ENCODE measurements around the gene PPP5C. TPM values are rescaled to one million over a fixed set of nuclear protein-coding genes. Genes with fewer than 3 reads are reported as not detected.
A peak's percentile ranks its signal among the peaks of the same experiment; 100 is the strongest.

Gene PPP5C
- total RNA-seq, 1 donor from 2014 or later: 70.9 TPM

DNA sequence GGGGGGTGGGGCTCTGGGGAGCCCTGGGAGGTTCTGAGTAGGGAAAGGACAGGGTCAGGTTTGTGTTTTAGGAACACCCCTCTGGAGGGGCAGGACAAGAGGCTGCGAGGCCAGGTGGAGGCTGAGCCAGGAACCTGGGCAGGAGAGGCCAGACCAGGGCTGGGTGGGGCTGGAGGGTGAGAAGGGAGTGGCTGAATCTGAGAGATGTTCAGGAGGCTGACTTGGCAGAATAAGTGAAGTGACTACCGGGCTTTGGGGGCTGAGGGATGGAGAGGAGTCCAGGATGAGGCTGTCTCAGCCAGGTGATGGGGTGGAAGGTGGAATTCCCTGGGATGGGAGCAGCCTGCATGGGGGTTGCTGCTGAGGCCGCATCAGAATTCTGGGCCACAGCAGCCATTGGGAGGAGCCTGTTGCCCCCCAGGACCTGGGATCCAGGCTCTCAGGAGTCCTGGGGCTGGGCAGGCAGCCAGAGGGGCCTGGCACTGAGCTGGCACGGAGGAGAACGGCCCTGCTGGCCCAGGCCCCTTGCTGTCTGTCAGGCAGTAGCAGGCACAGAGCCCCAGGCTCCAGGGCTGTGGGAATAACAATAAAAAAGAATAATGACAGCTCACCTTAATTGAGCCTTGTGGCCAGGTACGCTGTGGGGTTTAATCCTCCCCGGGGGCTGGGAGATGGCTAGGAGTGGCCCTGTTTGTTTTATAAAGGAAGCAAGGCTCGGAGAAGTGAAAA, 3.3 kb downstream of the PPP5C start:
- H3K36me3 Mint-ChIP-seq (ENCODE audit: low read depth, unreplicated experiment): peaks cover 10% of the 10 kb centered on the region
- no peaks in the 10 kb centered on the region for H3K9me3 Mint-ChIP-seq (ENCODE audit: unreplicated experiment)
- peaks cover 64% of the 10 kb centered on the region for H4K20me1 ChIP-seq (ENCODE audit: insufficient read depth, low read length)
- H3K4me2 ChIP-seq (ENCODE audit: low read length): peak overlapping the region; percentile 71
- no peaks in the 10 kb centered on the region for H3K9me3 ChIP-seq (ENCODE audit: insufficient read depth, low read depth, low read length)
- H3K27me3 ChIP-seq (ENCODE audit: insufficient read depth, low read length): no peaks in the 10 kb centered on the region
- peaks cover 25% of the 10 kb centered on the region for H3K4me1 Mint-ChIP-seq (ENCODE audit: low read depth, unreplicated experiment)
- peaks cover 80% of the 10 kb centered on the region for H3K79me2 ChIP-seq (ENCODE audit: insufficient read depth, low read length)
- no peak for FAIRE-seq
- H3K4me3 ChIP-seq (ENCODE audit: insufficient read depth, low read depth, low read length): no peak overlapping the region
- peaks cover 15% of the 10 kb centered on the region for H3K36me3 ChIP-seq (ENCODE audit: insufficient read depth, low read length)
- TF ChIP-seq, protein P1, sequence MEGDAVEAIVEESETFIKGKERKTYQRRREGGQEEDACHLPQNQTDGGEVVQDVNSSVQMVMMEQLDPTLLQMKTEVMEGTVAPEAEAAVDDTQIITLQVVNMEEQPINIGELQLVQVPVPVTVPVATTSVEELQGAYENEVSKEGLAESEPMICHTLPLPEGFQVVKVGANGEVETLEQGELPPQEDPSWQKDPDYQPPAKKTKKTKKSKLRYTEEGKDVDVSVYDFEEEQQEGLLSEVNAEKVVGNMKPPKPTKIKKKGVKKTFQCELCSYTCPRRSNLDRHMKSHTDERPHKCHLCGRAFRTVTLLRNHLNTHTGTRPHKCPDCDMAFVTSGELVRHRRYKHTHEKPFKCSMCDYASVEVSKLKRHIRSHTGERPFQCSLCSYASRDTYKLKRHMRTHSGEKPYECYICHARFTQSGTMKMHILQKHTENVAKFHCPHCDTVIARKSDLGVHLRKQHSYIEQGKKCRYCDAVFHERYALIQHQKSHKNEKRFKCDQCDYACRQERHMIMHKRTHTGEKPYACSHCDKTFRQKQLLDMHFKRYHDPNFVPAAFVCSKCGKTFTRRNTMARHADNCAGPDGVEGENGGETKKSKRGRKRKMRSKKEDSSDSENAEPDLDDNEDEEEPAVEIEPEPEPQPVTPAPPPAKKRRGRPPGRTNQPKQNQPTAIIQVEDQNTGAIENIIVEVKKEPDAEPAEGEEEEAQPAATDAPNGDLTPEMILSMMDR (IDR thresholded peaks at IDR 0.05; ENCODE audit: insufficient read depth, low read depth, low read length): no peak
- TF ChIP-seq EZH2 (IDR thresholded peaks at IDR 0.05; ENCODE audit: insufficient read depth, low read length): no peak
- no peak overlapping the region for H2AFZ ChIP-seq (ENCODE audit: low read depth, low read length)
- no peaks in the 10 kb centered on the region for H3K27me3 Mint-ChIP-seq (ENCODE audit: low read depth, unreplicated experiment)
- no peak overlapping the region for H3K4me3 Mint-ChIP-seq (ENCODE audit: unreplicated experiment)
- H3K27ac ChIP-seq (ENCODE audit: low read depth, low read length): peak overlapping the region; percentile 52
- peaks cover 33% of the 10 kb centered on the region for H3K4me1 ChIP-seq (ENCODE audit: insufficient read depth, low read length)
- DNase-seq (ENCODE audit: low read depth): no peak
- H3K27ac Mint-ChIP-seq (ENCODE audit: unreplicated experiment): no peak overlapping the region
- H3K9ac ChIP-seq (ENCODE audit: low read length): peak overlapping the region; percentile 42

DNA sequence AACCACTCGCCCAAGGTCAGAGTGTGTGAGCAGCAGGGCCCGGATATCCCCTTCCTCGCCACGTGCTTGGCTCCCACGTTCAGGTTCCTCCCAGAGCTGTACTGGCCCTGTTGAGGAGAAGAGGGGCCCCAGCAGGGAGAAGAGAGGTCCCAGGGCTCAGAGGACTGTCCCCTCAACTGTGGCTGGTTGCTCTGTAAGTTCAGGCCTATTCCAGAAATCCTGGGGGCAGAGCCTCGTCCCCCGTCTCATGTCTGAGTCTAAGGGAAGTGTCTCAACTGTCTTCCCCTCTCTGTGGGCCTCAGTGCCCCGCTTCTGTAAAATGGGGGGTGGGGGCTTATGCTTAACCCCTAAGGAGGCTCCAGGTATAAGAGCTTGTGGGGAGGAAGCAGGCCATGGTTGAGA, 3.9 kb downstream of the PPP5C start:
- Histone ChIP-seq H3K79me2 (ENCODE audit: insufficient read depth, low read length) (peaks cover 86% of the 10 kb centered on the region), H3K27me3 (ENCODE audit: insufficient read depth, low read length) (no peaks in the 10 kb centered on the region), H3K4me1 (ENCODE audit: insufficient read depth, low read length) (peaks cover 33% of the 10 kb centered on the region), H3K27ac (ENCODE audit: low read depth, low read length) (peak overlapping the region; percentile 52), H3K4me3 (ENCODE audit: insufficient read depth, low read depth, low read length) (no peak overlapping the region), H4K20me1 (ENCODE audit: insufficient read depth, low read length) (peaks cover 70% of the 10 kb centered on the region), H3K9ac (ENCODE audit: low read length) (peak overlapping the region; percentile 42), H3K36me3 (ENCODE audit: insufficient read depth, low read length) (peaks cover 15% of the 10 kb centered on the region), H3K4me2 (ENCODE audit: low read length) (peak overlapping the region; percentile 71), H2AFZ (ENCODE audit: low read depth, low read length) (no peak overlapping the region), H3K9me3 (ENCODE audit: insufficient read depth, low read depth, low read length) (no peaks in the 10 kb centered on the region)
- DNase-seq (ENCODE audit: low read depth) (no peak), FAIRE-seq (no peak)
- no peaks in the 10 kb centered on the region for H3K9me3 Mint-ChIP-seq (ENCODE audit: unreplicated experiment)
- no peak for TF ChIP-seq EZH2 (IDR thresholded peaks at IDR 0.05; ENCODE audit: insufficient read depth, low read length)
- TF ChIP-seq, protein P1 (IDR thresholded peaks at IDR 0.05; ENCODE audit: insufficient read depth, low read depth, low read length): no peak
- no peak overlapping the region for H3K4me3 Mint-ChIP-seq (ENCODE audit: unreplicated experiment)
- H3K27ac Mint-ChIP-seq (ENCODE audit: unreplicated experiment): no peak overlapping the region
- H3K27me3 Mint-ChIP-seq (ENCODE audit: low read depth, unreplicated experiment): no peaks in the 10 kb centered on the region
- H3K36me3 Mint-ChIP-seq (ENCODE audit: low read depth, unreplicated experiment): peaks cover 10% of the 10 kb centered on the region
- peaks cover 25% of the 10 kb centered on the region for H3K4me1 Mint-ChIP-seq (ENCODE audit: low read depth, unreplicated experiment)
